GM06990 (cell line): ENCODE measurements around the gene NOX4.
"Not testable (repeated sequence)": the region's sequence is repeated elsewhere in the genome, so short reads cannot be mapped to it uniquely, and the experiment has no call there.

ENCODE experiments used
- DNase-seq: peaks from one replicate; pipeline ENCODE4 v3.0.0-alpha.2; 2011; ENCODE audit not compliant: insufficient read length; ENCODE audit errors: extremely low read depth
- H3K27me3 ChIP-seq: replicated peaks from 2 replicates; pipeline ENCODE4 v1.6.0; 2011; ENCODE audit warnings: low read length; ENCODE audit not compliant: control insufficient read depth, insufficient read depth
- H3K36me3 ChIP-seq: 2 replicates; pipeline ENCODE4 v1.5.1; 2011; ENCODE audit warnings: low read length; ENCODE audit not compliant: control insufficient read depth, insufficient read depth
- H3K4me3 ChIP-seq: replicated peaks from 2 replicates; pipeline ENCODE4 v1.5.1; 2011; ENCODE audit warnings: low read depth, mild to moderate bottlenecking, control low read depth, low read length
- TF ChIP-seq, protein P1 (sequence below): IDR thresholded peaks from 2 replicates; pipeline ENCODE4 v1.5.1; 2011; ENCODE audit warnings: low read length, control low read depth, mild to moderate bottlenecking, inconsistent platforms; ENCODE audit not compliant: insufficient read depth, poor library complexity, severe bottlenecking

The NOX4 gene

DNA sequence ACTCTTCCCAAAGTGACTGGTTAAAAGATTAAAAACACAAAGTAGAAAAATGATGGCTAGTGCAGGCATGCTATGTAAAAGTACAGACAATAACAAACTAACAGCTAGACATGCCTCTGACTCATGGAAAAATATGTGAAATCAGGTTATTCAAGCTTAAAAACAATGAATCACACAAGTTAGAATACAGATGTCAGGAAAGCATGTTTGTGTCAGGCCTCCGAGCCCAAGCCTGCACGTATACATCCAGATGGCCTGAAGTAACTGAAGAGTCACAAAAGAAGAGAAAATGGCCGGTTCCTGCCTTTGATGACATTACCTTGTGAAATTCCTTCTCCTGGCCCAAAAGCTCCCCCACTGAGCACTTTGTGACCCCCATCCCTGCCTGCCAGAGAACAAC, 110.1 kb downstream of the NOX4 start:
- Histone ChIP-seq H3K36me3 (no peaks in the 10 kb centered on the region), H3K4me3 (no peak overlapping the region), H3K27me3 (no peaks in the 10 kb centered on the region)
- TF ChIP-seq, protein P1, sequence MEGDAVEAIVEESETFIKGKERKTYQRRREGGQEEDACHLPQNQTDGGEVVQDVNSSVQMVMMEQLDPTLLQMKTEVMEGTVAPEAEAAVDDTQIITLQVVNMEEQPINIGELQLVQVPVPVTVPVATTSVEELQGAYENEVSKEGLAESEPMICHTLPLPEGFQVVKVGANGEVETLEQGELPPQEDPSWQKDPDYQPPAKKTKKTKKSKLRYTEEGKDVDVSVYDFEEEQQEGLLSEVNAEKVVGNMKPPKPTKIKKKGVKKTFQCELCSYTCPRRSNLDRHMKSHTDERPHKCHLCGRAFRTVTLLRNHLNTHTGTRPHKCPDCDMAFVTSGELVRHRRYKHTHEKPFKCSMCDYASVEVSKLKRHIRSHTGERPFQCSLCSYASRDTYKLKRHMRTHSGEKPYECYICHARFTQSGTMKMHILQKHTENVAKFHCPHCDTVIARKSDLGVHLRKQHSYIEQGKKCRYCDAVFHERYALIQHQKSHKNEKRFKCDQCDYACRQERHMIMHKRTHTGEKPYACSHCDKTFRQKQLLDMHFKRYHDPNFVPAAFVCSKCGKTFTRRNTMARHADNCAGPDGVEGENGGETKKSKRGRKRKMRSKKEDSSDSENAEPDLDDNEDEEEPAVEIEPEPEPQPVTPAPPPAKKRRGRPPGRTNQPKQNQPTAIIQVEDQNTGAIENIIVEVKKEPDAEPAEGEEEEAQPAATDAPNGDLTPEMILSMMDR = no peak
- no peak for DNase-seq

DNA sequence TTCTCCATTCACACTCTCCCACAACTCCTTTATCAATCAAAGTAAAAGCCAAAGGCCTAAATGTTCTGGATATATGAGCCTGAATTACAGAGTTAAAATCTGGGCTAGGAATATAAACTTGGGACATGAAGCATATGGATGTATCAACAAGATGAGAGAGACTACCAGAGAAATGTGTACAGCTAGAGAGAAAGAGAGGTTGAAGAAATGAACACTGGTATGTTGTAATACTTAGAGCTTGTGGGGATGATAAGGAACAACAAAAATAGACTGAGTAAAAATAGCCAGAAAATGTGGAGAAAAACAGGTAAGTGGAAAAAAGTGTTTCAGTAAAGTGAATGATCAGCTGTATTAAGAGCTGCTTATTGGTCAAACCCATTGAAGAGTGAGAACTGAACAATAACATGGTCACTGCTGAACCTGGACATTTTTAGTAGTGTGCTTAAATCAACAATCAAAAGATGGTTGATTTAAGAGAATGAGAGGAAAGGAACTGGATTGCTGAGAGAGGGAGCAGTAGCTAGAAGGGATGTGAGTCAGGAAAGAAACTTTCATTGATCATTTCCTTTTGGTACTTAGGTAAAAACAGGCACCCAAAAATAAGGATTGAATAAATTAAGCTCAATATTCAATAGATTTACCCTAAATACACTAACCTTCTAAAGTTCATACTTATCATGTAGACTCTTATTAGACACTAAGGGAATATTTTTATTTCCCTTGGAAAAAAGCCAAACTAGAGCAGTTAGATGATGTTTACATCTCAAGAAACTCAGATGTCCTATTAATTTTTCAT, 111.0 kb downstream of the NOX4 start:
- DNase-seq, H3K4me3 ChIP-seq, H3K36me3 ChIP-seq, H3K27me3 ChIP-seq: not testable (repeated sequence)

DNA sequence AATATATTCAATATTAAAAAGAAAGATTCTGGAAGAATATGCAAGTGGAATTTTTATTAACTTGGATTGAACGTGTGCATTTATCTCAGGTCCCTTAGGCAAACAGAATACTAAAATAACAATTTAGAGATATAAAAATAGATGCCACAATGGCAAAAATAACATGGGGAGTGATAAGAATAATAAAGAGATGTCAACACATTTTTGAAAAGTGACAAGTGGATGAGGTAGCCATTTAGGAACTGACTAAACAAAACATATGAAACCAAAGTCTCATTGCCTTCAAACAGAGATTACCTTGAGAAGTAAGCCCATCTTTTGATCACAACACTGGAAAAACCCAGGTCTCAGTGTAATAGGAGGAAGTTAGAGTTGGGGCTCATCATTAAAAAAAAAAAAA, 112.2 kb downstream of the NOX4 start:
- H3K27me3 ChIP-seq, H3K36me3 ChIP-seq, DNase-seq, H3K4me3 ChIP-seq: not testable (repeated sequence)

DNA sequence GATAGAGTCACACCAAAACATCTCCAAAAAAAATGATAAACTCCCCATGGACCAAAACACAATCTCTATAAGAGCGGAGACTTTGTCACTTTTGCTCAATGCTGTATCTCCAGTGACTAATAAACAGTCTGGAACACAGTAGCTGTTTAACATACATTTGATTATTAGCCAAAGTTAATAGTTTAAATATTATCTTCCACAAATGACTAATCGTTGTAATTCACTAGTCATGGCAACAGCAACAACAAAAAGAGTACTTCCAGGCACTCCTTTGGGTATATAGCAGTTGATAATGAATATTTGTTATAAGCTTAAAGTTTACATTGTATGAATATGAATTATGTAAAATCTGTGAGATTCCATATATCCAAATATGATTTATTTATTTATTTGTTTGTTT, 121.8 kb downstream of the NOX4 start:
- not testable (repeated sequence) for H3K27me3 ChIP-seq, H3K4me3 ChIP-seq, DNase-seq, H3K36me3 ChIP-seq

DNA sequence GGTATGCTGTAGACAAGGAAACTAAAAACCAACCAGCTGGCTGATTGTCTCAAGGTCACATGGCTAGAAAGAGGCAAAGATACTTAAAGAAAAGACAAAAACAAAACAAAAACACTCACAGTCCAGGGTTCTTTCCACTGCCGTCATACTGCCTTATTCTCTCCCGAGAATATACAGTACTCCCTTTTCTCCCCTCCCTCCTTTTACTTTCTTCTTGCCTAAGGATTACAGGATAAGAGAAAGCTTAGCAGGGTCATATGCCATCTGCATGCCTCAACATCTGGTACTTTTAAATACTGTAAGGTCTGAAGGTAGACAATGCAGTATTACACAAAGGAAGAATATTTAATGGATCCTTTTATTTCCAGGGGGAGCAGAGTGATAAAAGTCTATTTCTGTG, 126.3 kb downstream of the NOX4 start:
- H3K27me3 ChIP-seq, H3K4me3 ChIP-seq, DNase-seq, H3K36me3 ChIP-seq: not testable (repeated sequence)

DNA sequence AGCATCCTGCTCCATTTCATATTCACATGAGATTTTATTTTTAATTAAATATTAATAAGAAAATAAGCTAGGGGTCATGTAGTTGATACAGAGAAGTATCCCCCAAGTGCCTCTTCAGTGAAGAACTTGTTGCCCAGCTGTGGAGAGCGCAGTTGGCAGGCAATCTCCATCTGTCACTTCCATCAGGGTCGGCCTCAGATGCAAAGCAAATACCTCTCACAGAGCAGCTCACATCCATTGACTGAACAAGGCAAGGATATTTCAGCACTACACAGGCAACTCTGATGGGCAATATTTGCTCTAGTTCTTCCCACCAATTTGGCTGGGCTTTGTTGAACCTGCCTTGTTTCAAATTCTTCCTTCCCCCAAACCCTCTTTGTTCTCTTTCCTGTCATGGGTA, 129.4 kb downstream of the NOX4 start:
- TF ChIP-seq, protein P1 = no peak
- H3K36me3 ChIP-seq = no peaks in the 10 kb centered on the region
- H3K27me3 ChIP-seq = no peaks in the 10 kb centered on the region
- DNase-seq = no peak
- no peak overlapping the region for H3K4me3 ChIP-seq

DNA sequence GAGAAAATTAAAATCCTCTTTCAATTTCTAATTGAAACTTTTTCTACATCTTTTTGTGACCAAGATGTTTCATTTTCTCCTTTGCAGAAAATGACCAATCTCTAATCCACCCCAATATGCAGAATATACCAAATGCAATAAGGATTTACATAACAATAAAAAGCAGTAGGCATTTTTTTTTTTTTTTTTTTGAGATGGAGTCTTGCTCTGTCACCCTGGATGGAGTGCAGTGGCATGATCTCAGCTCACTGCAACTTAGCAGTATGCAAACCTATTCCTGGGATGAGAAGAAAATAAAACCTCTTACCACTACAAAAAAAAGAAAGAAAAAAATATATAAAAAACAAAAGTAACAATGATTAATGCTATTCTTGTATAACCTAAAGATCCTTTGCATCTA, 132.0 kb downstream of the NOX4 start:
- H3K36me3 ChIP-seq, H3K4me3 ChIP-seq, H3K27me3 ChIP-seq, DNase-seq: not testable (repeated sequence)

DNA sequence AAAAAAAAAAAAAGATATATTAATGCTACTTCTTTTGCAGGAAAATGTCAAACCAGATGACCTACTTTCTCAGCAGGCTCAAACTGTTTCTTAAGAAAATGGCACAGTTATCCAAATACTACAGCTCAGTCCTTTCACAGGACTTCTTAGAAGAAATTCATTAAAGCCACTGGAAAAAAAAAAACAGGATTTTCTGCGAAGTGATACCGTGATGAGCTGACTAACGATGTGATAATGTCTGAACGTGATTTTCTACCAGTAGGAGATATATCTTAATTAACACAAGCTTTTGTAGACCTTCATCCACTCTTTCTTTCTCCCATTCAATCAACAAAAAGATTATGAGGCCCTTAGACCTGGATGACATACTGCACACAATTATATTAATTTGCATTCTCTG, 132.4 kb downstream of the NOX4 start:
- no peak overlapping the region for H3K4me3 ChIP-seq
- no peak for DNase-seq
- TF ChIP-seq, protein P1 = no peak
- H3K27me3 ChIP-seq = no peaks in the 10 kb centered on the region
- H3K36me3 ChIP-seq = no peaks in the 10 kb centered on the region
